C4-2B (cell line): ENCODE results near the gene ATP8B3.

Experiments
- H3K27ac ChIP-seq: fragments of 450-650 bp; 2 replicates; pipeline ENCODE4 v1.5.1; 2017
- CTCF ChIP-seq: fragments of 450-650 bp; conservative IDR thresholded peaks from 2 replicates; pipeline ENCODE4 v1.5.1; 2017; ENCODE audit warnings: mild to moderate bottlenecking
- ZFX ChIP-seq: fragments of 450-650 bp; IDR thresholded peaks from 2 replicates; pipeline ENCODE4 v1.6.1; 2017

Gene ATP8B3

GRCh38 chr19:1839658-1840540, 27.8 kb upstream of the ATP8B3 start:
- no peak overlapping the region for H3K27ac ChIP-seq
- TF ChIP-seq ZFX (no peak), CTCF (no peak)

GRCh38 chr19:1837625-1838105, 25.6 kb upstream of the ATP8B3 start:
- H3K27ac ChIP-seq = no peak overlapping the region
- no peak for TF ChIP-seq ZFX
- TF ChIP-seq CTCF = peak; percentile 99

- TF ChIP-seq CTCF (no peak), ZFX (no peak)
- no peak overlapping the region for H3K27ac ChIP-seq
Measured at GRCh38 chr19:1837222-1837565, 25.1 kb upstream of the ATP8B3 start.

- TF ChIP-seq CTCF (no peak), ZFX (no peak)
- H3K27ac ChIP-seq = no peak overlapping the region
Measured at GRCh38 chr19:1836458-1837221, 24.6 kb upstream of the ATP8B3 start.

GRCh38 chr19:1833540-1833939, 21.5 kb upstream of the ATP8B3 start:
- TF ChIP-seq CTCF (no peak), ZFX (no peak)

GRCh38 chr19:1832046-1832663, 20.1 kb upstream of the ATP8B3 start:
- no peak for TF ChIP-seq CTCF
- no peak for TF ChIP-seq ZFX
- no peak overlapping the region for H3K27ac ChIP-seq

More at GRCh38 chr19:1833540-1833939, 21.5 kb upstream of the ATP8B3 start:
- H3K27ac ChIP-seq = no peak overlapping the region
